GM18505 (cell line): ENCODE measurements around the gene MDFI.

Source experiments
- ATAC-seq: cut with Tn5 transposase; IDR thresholded peaks from one replicate; pipeline ENCODE4 v1.9.1; 2021; ENCODE audit not compliant: unreplicated experiment
- POLR2A ChIP-seq: IDR thresholded peaks from 4 replicates; pipeline ENCODE4 v1.6.1; 2011; ENCODE audit warnings: borderline replicate concordance; ENCODE audit not compliant: insufficient read depth, insufficient read length; ENCODE audit errors: extremely low read depth

MDFI gene

GRCh38 chr6:41668968-41669367 lies 30.7 kb downstream of the MDFI start:
- no peak for TF ChIP-seq POLR2A
- no peak for ATAC-seq

GRCh38 chr6:41670703-41671360 lies 32.6 kb downstream of the MDFI start:
- no peak for ATAC-seq
- TF ChIP-seq POLR2A: no peak

DNA sequence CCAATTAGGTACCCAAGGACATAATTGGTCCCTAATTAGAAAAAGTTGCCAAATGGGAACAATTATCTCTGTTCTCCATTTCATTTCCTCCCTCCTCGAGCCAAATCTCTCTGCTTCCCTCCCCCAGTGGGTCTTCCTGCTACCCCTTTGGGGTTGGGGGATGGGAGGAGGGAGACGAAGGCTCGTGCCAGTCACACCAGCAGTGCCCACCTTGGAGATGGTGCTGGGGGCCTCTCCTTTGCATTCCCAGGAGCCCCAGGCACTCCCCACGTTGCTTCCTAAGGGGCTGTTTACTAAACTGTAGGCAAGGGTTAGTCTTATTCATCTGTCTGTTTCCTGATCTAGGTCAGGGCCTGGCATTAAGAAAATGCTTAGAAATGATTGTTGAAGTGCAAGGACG lies 33.1 kb downstream of the MDFI start:
- no peak for ATAC-seq
- no peak for TF ChIP-seq POLR2A

DNA sequence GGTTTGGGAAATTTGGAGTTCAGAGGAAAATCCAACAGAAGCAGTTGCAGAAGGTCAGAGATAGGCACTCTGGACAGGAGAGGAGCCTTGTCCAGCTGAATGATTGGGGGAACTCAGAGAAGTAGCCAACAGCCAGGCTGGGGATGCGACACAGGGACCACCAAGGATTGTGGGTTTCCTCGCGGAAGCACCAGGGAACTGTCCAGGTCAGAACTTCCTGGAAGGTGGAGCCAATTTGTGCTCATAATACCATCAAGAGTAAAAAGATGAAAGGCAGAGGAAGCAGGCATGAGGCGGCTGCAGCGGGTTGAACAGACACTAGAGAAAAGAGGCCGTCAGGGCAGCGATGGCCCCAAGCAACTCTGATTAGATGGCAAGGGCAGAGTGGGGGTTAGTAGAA lies 33.7 kb downstream of the MDFI start:
- no peak for TF ChIP-seq POLR2A

GRCh38 chr6:41672816-41673703 lies 34.8 kb downstream of the MDFI start:
- no peak for TF ChIP-seq POLR2A
- ATAC-seq: no peak

More for the DNA sequence above, 33.7 kb downstream of the MDFI start:
- no peak for ATAC-seq

- no peak for ATAC-seq
Measured at GRCh38 chr6:41673704-41674000, 35.4 kb downstream of the MDFI start.

GRCh38 chr6:41674231-41675000 lies 36.1 kb downstream of the MDFI start:
- TF ChIP-seq POLR2A: no peak
- no peak for ATAC-seq

More at GRCh38 chr6:41673704-41674000, 35.4 kb downstream of the MDFI start:
- TF ChIP-seq POLR2A: no peak

DNA sequence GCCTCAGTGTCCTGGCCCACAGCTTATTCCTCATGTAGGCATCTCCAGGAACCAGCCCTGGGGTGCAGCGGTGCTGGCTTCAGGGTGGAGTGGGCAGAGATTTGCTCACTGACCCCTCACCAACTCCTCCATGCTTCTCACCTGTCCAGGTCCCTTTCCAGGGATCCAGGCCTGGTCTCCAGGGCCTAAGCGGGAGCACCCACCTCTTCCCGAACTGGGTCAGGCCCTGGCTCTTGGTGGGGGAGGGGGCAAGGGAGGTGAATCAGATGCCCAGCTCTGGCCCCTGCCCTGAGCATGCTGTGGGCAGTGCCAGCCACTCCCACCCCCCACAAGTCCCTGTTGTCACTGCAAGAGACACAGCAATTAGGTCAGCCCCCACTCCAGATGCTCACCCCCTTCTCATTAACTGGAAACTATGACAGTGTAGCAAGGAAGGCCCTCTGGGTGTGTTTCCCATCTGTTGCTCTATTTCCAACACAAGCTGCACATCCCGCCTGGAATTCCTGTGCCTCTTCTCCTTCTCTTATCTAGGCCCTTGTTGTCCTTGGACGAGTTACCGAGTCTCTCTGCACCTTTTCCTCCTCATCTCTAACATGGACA lies 37.0 kb downstream of the MDFI start:
- TF ChIP-seq POLR2A: no peak
- no peak for ATAC-seq

DNA sequence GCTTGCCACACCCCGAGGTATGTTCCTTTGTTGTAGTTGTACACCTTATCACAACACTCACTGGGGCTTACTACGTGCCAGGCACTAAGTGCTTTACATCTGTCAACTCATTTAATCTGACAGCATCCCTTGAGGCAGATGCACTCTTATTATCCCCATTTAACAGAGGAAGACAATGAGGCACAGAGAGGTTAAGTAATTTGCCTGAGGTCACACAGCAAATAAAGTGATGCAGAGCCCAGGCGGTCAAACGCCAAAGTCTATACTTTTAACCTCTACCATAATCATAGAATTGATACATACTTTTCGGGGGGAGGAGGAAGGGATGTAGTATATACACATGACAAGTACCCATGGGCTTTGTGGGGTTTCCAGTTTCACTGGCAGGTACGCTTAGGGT lies 37.7 kb downstream of the MDFI start:
- ATAC-seq: no peak
- TF ChIP-seq POLR2A: no peak

- no peak for TF ChIP-seq POLR2A
- ATAC-seq: no peak
Measured at GRCh38 chr6:41676431-41676830, 38.2 kb downstream of the MDFI start.

DNA sequence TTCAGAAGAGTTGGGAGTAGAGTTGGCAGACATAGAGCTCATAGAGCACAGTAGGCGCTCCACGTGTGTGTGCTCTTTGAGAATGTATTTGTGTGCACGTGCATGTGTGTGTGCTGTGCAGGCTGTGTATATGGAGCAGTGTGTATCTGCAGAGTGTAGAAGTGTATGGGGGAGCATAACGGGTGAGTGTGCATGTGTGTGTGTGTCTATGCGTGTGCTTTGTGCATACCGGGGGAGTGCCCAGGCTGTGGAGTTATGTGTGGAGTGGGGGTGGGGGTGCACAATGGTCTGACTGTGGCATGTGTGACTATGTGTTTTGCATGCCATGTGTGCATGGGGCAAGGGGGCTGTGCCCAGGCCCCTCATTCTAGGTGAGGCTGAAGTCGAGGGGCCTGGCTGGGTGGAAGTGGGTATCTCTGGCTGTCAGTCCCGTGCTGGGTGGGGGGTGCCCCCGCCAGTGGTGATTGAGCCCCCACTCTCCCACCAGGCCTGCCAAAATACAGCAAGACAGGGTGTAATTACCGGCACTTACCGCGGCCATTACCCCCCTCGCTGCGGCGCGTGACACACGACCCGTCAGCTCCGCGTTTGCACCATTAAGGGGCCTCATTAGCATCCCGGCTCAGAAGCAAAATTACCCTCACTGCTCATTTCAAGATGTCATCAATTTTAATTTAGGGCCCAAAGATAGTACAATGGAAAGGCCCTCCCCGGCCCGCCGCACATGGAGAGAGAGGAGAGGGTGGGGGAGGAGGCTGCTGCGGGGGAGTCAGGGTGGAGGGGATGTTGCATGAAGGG lies 39.1 kb downstream of the MDFI start:
- no peak for TF ChIP-seq POLR2A
- no peak for ATAC-seq

DNA sequence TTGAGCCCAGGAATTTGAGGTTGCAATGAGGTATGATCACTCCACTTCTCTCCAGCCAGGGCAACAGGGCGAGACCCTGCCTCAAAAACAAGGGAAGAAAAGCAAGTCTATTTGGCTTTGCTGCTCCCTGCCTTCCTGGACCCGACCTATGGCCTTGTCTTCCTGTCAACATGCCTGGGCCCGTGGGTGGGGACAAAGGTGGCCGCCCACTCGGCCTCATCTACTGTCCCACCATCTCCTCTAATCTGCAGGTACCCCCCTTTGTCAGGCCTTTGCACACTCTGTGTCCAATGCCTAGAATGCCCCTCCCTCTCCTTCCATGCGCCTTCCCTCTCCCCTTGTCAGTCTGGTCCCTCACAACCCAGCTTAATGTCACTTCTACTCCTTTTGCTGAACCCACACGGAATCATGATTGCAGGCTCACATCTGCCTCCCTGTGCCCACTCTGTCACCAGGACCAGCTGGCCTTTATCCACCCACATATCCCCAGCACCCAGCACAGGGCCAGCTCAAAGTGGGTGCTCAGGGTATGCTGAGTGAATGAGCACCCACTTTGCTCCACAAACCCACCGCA lies 40.3 kb downstream of the MDFI start:
- TF ChIP-seq POLR2A: no peak
- ATAC-seq: no peak
